Transverse colon (tissue), 3 donors: ENCODE data around the gene HHIPL2.

ENCODE experiments used
- EP300 ChIP-seq: sonication (generic); formaldehyde crosslinking; IDR thresholded peaks from one replicate; pipeline ENCODE4 v1.6.1; 2017; ENCODE audit warnings: antibody characterized with exemption, low read depth
- POLR2A ChIP-seq: fragments of 450-650 bp; IDR thresholded peaks from one replicate; pipeline ENCODE4 v1.6.1; 2016; ENCODE audit warnings: antibody characterized with exemption, mild to moderate bottlenecking, moderate library complexity
- TF ChIP-seq, protein P1 (sequence below), 5 experiments: fragments of 200-600 bp in 3 of 5; fragments of 450-650 bp in 2 of 5; sonication (generic) in 3 of 5; IDR thresholded peaks; 1 replicate in 2 of 5; 2 replicates in 3 of 5; pipeline ENCODE4 v1.5.1; 2016 to 2017; ENCODE audit warnings: antibody characterized with exemption in 5 of 5, inconsistent platforms in 3 of 5, mild to moderate bottlenecking in 2 of 5, moderate library complexity in 1 of 5

DNA sequence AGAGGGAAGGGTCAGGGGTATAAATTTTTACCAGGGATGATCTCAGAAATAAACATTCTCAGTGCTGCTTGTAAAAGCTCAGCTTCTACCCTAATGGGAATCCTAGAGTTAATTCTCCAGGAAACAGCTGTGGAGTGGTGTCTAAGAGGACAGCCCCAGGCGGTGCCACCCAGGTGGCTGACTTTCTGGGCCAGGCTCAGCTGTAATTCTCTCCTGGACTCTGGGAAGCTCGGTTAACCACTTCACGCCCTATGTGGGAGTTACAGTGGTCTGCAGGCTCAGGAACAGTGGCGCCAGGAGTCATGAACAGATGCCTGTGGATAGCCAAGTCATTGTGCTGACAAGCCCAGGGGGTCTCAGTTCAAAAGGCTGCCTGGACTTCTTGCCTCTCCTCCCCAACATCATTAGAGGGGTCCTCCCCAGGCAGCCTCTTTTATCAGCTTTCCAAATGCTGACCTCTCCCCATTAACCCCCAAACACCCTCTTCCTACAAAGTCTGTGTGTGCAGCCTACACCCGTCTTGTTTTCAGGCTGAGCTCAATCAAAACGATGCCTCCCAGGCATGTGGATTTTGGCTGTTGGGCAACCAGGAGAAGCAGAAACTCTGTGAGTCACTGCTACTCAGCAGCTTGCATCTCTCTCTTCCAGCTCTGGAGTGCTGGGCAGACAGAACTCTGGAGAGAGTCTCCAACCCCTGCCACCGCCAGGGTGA lies 1.2 kb downstream of the HHIPL2 start:
- no peak for TF ChIP-seq POLR2A
- TF ChIP-seq, protein P1, sequence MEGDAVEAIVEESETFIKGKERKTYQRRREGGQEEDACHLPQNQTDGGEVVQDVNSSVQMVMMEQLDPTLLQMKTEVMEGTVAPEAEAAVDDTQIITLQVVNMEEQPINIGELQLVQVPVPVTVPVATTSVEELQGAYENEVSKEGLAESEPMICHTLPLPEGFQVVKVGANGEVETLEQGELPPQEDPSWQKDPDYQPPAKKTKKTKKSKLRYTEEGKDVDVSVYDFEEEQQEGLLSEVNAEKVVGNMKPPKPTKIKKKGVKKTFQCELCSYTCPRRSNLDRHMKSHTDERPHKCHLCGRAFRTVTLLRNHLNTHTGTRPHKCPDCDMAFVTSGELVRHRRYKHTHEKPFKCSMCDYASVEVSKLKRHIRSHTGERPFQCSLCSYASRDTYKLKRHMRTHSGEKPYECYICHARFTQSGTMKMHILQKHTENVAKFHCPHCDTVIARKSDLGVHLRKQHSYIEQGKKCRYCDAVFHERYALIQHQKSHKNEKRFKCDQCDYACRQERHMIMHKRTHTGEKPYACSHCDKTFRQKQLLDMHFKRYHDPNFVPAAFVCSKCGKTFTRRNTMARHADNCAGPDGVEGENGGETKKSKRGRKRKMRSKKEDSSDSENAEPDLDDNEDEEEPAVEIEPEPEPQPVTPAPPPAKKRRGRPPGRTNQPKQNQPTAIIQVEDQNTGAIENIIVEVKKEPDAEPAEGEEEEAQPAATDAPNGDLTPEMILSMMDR (IDR thresholded peaks at IDR 0.05), result no peak
- no peak for TF ChIP-seq EP300
